Neuronal stem cell (in vitro differentiated cells): Measurements from ENCODE around the gene PERCC1.

Source experiments
- DNase-seq: peaks from one replicate; pipeline ENCODE4 v3.0.0-alpha.2; 2013; ENCODE audit warnings: low spot score
- H2AFZ ChIP-seq: one replicate; pipeline ENCODE4 v1.6.1; 2013; ENCODE audit warnings: mild to moderate bottlenecking, low read length, inconsistent platforms
- H2AK5ac ChIP-seq: 2 replicates; pipeline ENCODE4 v1.6.1; 2013; ENCODE audit warnings: low read depth, mild to moderate bottlenecking, inconsistent platforms, low read length, moderate library complexity, mixed read lengths
- H2BK120ac ChIP-seq: 2 replicates; pipeline ENCODE4 v1.6.1; 2013; ENCODE audit warnings: low read depth, mild to moderate bottlenecking, inconsistent platforms, low read length, moderate library complexity, mixed read lengths
- H2BK12ac ChIP-seq: one replicate; pipeline ENCODE4 v1.6.1; 2013; ENCODE audit warnings: low read length, inconsistent platforms
- H2BK15ac ChIP-seq: 2 replicates; pipeline ENCODE4 v1.6.1; 2013; ENCODE audit warnings: mild to moderate bottlenecking, low read length, inconsistent platforms, mixed read lengths
- H2BK5ac ChIP-seq: one replicate; pipeline ENCODE4 v1.6.1; 2013; ENCODE audit warnings: inconsistent platforms, mild to moderate bottlenecking, low read length, moderate library complexity
- H3K14ac ChIP-seq: one replicate; pipeline ENCODE4 v1.6.1; 2013; ENCODE audit warnings: low read length, inconsistent platforms
- H3K18ac ChIP-seq: 2 replicates; pipeline ENCODE4 v1.6.1; 2013; ENCODE audit warnings: low read length, inconsistent platforms
- H3K23ac ChIP-seq: 2 replicates; pipeline ENCODE4 v1.6.1; 2013; ENCODE audit warnings: low read depth, mild to moderate bottlenecking, mixed read lengths, low read length, inconsistent platforms; ENCODE audit not compliant: poor library complexity
- H3K27ac ChIP-seq: replicated peaks from 3 replicates; pipeline ENCODE4 v1.5.1; 2013; ENCODE audit warnings: low read length, inconsistent platforms
- H3K27me3 ChIP-seq, 3 experiments: 2 replicates each; pipeline ENCODE4 v1.6.1; 2013; ENCODE audit warnings: low read length in 3 of 3, mild to moderate bottlenecking in 2 of 3, inconsistent platforms in 1 of 3, low read depth in 1 of 3, mixed read lengths in 1 of 3, moderate library complexity in 1 of 3; ENCODE audit not compliant: control insufficient read depth in 3 of 3, insufficient read depth in 3 of 3
- H3K36me3 ChIP-seq, 2 donors: replicated peaks in 1 of 2; 2 replicates each; pipeline ENCODE4 v1.6.1; 2013; ENCODE audit warnings: low read length in 2 of 2; ENCODE audit not compliant: control insufficient read depth in 2 of 2, insufficient read depth in 2 of 2
- H3K4ac ChIP-seq: 2 replicates; pipeline ENCODE4 v1.6.1; 2013; ENCODE audit warnings: inconsistent platforms, mild to moderate bottlenecking, low read length, moderate library complexity
- H3K4me1 ChIP-seq, 2 donors: 1 replicate in 1 of 2; 2 replicates in 1 of 2; pipeline ENCODE4 v1.6.1; 2013; ENCODE audit warnings: low read length in 2 of 2, low read depth in 1 of 2; ENCODE audit not compliant: control insufficient read depth in 2 of 2, insufficient read depth in 1 of 2
- H3K4me2 ChIP-seq: one replicate; pipeline ENCODE4 v1.6.1; 2013; ENCODE audit warnings: mild to moderate bottlenecking, low read length, inconsistent platforms; ENCODE audit not compliant: insufficient read depth, poor library complexity, severe bottlenecking
- H3K4me3 ChIP-seq, 2 donors: 2 replicates each; pipeline ENCODE4 v1.5.1; 2013; ENCODE audit warnings: low read length in 2 of 2, mild to moderate bottlenecking in 2 of 2, inconsistent platforms in 1 of 2, moderate library complexity in 1 of 2
- H3K79me1 ChIP-seq: one replicate; pipeline ENCODE4 v1.6.1; 2013; ENCODE audit warnings: low read depth, mild to moderate bottlenecking, inconsistent platforms, low read length, moderate library complexity
- H3K9ac ChIP-seq: one replicate; pipeline ENCODE4 v1.6.1; 2013; ENCODE audit warnings: mild to moderate bottlenecking, low read depth, low read length, inconsistent platforms; ENCODE audit not compliant: poor library complexity
- H3K9me3 ChIP-seq, 2 donors: replicated peaks in 1 of 2; 2 replicates each; pipeline versions ENCODE3 to v1.6.1; 2013; ENCODE audit warnings: low read length in 2 of 2, mild to moderate bottlenecking in 2 of 2, inconsistent platforms in 1 of 2, low read depth in 1 of 2, mixed read lengths in 1 of 2, moderate library complexity in 1 of 2; ENCODE audit not compliant: control insufficient read depth in 2 of 2, insufficient read depth in 1 of 2
- H4K8ac ChIP-seq: one replicate; pipeline ENCODE4 v1.6.1; 2013; ENCODE audit warnings: low read depth, mild to moderate bottlenecking, inconsistent platforms, low read length, moderate library complexity
- H4K91ac ChIP-seq: one replicate; pipeline ENCODE4 v1.6.1; 2013; ENCODE audit warnings: low read length, low read depth, mild to moderate bottlenecking, inconsistent platforms; ENCODE audit not compliant: poor library complexity
- WGBS, 2 donors: extraction: QIAGEN DNeasy Blood & Tissue Kit; methylation state at CpG; one replicate each; pipeline ENCODE4 v1.1.7; 2013; ENCODE audit warnings: missing lambda C conversion rate in 2 of 2, mixed read lengths in 1 of 2; ENCODE audit not compliant: insufficient read length in 2 of 2, insufficient replicate concordance in 1 of 2; ENCODE audit errors: extremely low coverage in 2 of 2; 5-methylcytosine and 5-hydroxymethylcytosine counted together

PERCC1 gene

DNA sequence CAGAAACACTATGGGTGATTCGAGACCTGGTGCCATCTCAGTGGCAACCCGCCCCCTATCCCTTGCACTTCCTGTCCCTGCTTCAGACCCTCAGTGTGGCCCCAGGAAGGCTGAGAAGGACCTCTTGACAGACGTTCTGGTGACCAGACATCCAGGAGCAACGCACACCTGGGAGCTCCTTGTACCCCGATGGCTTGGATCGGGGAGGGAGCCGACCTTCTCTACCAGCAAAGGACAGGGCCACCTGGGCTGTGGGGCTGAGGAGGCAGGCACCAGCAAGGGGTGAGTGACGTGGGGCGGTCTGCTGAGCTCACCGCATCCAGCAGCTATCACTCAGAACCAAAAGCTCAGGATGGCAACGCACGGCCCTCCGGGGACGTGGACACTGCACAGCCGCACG is 43.5 kb upstream of the PERCC1 start:
- H3K14ac ChIP-seq = no peak overlapping the region
- H2BK12ac ChIP-seq = no peak overlapping the region
- no peak overlapping the region for H3K27ac ChIP-seq
- H2BK15ac ChIP-seq = no peak overlapping the region
- H3K4me2 ChIP-seq = no peak overlapping the region
- H3K4ac ChIP-seq = no peak overlapping the region
- no peak overlapping the region for H3K9ac ChIP-seq
- H3K9me3 ChIP-seq = no peaks in the 10 kb centered on the region
- WGBS, 2 donors = no CpG with 5 or more reads among the region's 16 CpGs
- H2AFZ ChIP-seq = no peak overlapping the region
- H3K18ac ChIP-seq = no peak overlapping the region
- H4K8ac ChIP-seq = no peak overlapping the region
- no peak overlapping the region for H2BK120ac ChIP-seq
- peak overlapping the region; percentile 43 for H3K23ac ChIP-seq
- no peaks in the 10 kb centered on the region for H3K27me3 ChIP-seq
- DNase-seq = no peak
- peaks cover 3% of the 10 kb centered on the region for H3K79me1 ChIP-seq
- H2AK5ac ChIP-seq = no peak overlapping the region
- H3K36me3 ChIP-seq = peaks cover 5 to 13% of the 10 kb centered on the region in 2 donors
- H2BK5ac ChIP-seq = no peak overlapping the region
- H4K91ac ChIP-seq = peak overlapping the region; percentile 72
- no peaks in the 10 kb centered on the region for H3K4me1 ChIP-seq
- no peak overlapping the region for H3K4me3 ChIP-seq

DNA sequence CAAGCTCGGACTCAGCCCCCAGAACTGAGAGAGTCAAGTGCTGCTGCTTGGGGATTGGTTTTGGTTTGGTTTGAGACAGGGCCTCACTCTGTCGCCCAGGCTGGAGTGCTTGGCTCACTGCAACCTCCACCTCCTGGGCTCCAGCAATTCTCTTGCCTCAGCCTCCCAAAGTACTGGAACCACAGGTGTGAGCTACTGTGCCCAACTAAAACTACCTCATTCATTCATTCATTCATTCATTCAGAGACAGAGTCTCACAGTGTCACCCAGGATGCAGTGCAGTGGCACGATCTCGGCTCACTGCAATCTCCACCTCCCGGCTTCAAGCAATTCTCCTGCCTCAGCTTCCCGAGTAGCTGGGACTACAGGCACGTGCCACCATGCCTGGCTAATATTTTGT is 41.1 kb upstream of the PERCC1 start:
- Histone ChIP-seq H2BK120ac (no peak overlapping the region), H2BK5ac (peak overlapping the region; percentile 29), H3K9me3 (no peaks in the 10 kb centered on the region), H2AFZ (no peak overlapping the region), H3K4ac (no peak overlapping the region), H3K27ac (no peak overlapping the region), H3K36me3 (peaks cover 15 to 19% of the 10 kb centered on the region in 2 donors), H4K91ac (no peak overlapping the region), H3K4me3 (no peak overlapping the region), H2BK15ac (no peak overlapping the region), H3K4me1 (no peaks in the 10 kb centered on the region), H3K18ac (no peak overlapping the region), H3K27me3 (no peaks in the 10 kb centered on the region), H3K14ac (no peak overlapping the region), H4K8ac (no peak overlapping the region), H3K9ac (no peak overlapping the region), H2AK5ac (no peak overlapping the region), H3K79me1 (peaks cover 3% of the 10 kb centered on the region), H3K23ac (no peak overlapping the region), H2BK12ac (no peak overlapping the region), H3K4me2 (no peak overlapping the region)
- no CpG with 5 or more reads among the region's 7 CpGs for WGBS, 2 donors
- no peak for DNase-seq

DNA sequence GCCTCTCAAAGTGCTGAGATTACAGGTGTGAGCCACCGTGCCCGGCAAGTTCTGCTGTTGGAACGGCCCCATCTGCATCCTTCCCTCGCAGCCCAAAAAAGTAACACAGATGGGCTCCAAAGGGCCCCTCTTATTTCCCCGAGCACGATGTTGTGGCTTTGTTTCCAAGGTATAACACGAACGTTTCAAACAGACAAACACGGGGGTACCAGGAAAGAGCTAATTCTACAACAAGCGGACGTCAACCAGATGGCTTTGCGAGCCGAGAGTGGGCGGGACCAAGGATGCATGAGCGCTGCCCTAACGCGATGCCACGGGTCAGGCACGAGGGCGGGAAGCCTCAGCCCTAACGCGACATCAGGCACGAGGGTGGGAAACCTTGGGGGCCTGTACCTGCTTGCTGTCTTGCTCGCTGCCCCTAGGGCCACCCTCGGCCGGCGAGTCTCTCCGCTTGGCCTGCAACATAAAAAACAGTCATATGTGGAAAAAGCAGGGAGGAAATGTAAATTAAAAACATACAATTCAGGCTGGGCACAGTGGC is 40.6 kb upstream of the PERCC1 start:
- H2BK15ac ChIP-seq = no peak overlapping the region
- H3K9me3 ChIP-seq = no peaks in the 10 kb centered on the region
- H2BK5ac ChIP-seq = no peak overlapping the region
- peaks cover 15 to 19% of the 10 kb centered on the region in 2 donors for H3K36me3 ChIP-seq
- no peak overlapping the region for H3K27ac ChIP-seq
- H3K4me1 ChIP-seq = no peaks in the 10 kb centered on the region
- peak overlapping the region; percentile 63 for H3K9ac ChIP-seq
- no peak overlapping the region for H4K91ac ChIP-seq
- no peak for DNase-seq
- H2BK12ac ChIP-seq = no peak overlapping the region
- no peak overlapping the region for H3K4me2 ChIP-seq
- H2AK5ac ChIP-seq = no peak overlapping the region
- no CpG with 5 or more reads among the region's 28 CpGs for WGBS, 2 donors
- no peak overlapping the region for H2AFZ ChIP-seq
- H3K4me3 ChIP-seq = no peak overlapping the region
- H3K79me1 ChIP-seq = peaks cover 3% of the 10 kb centered on the region
- H3K23ac ChIP-seq = no peak overlapping the region
- H2BK120ac ChIP-seq = no peak overlapping the region
- no peaks in the 10 kb centered on the region for H3K27me3 ChIP-seq
- no peak overlapping the region for H3K14ac ChIP-seq
- H3K18ac ChIP-seq = no peak overlapping the region
- H3K4ac ChIP-seq = no peak overlapping the region
- H4K8ac ChIP-seq = no peak overlapping the region

DNA sequence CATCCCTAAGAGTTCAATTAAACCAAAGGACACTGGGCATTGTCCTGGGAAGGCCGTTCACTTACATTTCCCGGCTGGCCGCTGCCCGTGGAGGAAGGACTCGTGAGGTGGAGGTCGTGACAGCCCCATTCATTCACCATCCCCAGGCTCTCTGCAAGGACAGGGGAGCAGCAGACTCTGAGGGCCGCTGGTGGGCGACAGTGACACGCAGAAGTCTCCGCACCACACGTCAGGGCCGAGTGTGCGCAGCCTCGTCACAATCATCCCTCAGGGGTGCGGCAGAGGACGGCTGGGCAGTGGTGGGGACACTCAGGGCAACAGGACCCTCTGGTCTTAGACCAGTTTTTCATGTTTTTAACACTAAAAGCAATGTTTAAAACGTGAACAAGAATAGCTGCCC is 38.1 kb upstream of the PERCC1 start:
- no peak overlapping the region for H2BK120ac ChIP-seq
- H3K27me3 ChIP-seq = no peaks in the 10 kb centered on the region
- no peak overlapping the region for H3K18ac ChIP-seq
- H2AFZ ChIP-seq = no peak overlapping the region
- no peak overlapping the region for H3K4me2 ChIP-seq
- peaks cover 15 to 19% of the 10 kb centered on the region in 2 donors for H3K36me3 ChIP-seq
- H2AK5ac ChIP-seq = no peak overlapping the region
- no peak overlapping the region for H4K91ac ChIP-seq
- H3K9ac ChIP-seq = no peak overlapping the region
- WGBS, 2 donors = no CpG with 5 or more reads among the region's 17 CpGs
- H2BK5ac ChIP-seq = no peak overlapping the region
- H3K79me1 ChIP-seq = no peaks in the 10 kb centered on the region
- no peak overlapping the region for H3K14ac ChIP-seq
- no peak overlapping the region for H4K8ac ChIP-seq
- H3K9me3 ChIP-seq = no peaks in the 10 kb centered on the region
- H3K4ac ChIP-seq = no peak overlapping the region
- no peaks in the 10 kb centered on the region for H3K4me1 ChIP-seq
- no peak overlapping the region for H3K23ac ChIP-seq
- H2BK12ac ChIP-seq = no peak overlapping the region
- no peak overlapping the region for H3K4me3 ChIP-seq
- DNase-seq = no peak
- no peak overlapping the region for H3K27ac ChIP-seq
- no peak overlapping the region for H2BK15ac ChIP-seq
